HG03039 (cell line): ENCODE measurements around the gene OR52I2.

Experiments
- ATAC-seq: cut with Tn5 transposase; IDR thresholded peaks from one replicate; pipeline ENCODE4 v1.9.1; 2021; ENCODE audit warnings: mild to moderate bottlenecking, moderate library complexity; ENCODE audit not compliant: unreplicated experiment

OR52I2 gene

DNA sequence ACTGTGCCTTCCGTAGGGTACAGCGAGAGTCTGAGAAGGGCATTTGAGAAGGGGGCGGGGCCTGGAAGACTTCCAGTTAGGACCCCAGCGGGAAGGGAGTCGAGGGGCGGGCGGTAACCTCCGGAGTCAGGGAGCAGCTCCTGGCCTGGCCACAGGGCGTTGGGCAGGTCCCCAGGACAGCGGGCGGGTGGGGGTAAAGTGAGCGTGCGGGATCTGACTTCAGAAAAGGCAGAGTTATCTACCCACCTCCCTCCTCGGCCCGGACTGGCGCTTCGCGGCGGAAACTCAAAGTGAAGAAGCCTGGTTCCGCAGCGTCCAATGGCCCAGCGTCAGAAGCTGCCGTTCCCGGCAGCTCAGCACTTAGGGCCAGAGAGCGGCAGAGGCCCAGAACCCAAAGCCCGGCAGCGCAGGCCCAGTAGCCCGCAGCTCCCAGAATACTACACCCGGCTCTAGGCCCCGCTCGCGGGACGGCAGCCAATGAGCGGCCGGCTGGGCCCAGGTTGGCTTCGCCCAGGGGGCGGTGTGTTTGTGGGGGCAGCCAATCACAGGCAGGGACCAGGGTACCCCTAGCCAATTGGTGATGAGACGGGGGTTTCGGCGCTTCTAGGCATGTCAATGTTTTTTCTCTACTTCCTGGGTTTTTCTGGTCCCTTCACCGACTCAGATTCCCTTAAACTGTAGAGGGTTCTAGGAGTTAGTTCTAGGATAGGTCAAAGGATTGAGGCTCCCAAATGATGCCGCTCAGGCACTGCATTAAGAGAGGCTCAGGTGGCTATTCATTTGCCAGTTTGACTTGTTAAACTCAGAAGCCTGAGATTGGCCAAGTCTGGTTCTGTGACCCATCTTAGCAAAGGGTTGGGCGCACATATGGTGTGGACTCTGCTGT lies 26.5 kb downstream of the OR52I2 start, which contains the start of gene TRIM68:
Gene TRIM68, minus strand, starts transcription at position 451 of the 886 bp plus-strand sequence. CDS start 2,727 bp downstream, outside the sequence.
- ATAC-seq = peak; percentile 100

DNA sequence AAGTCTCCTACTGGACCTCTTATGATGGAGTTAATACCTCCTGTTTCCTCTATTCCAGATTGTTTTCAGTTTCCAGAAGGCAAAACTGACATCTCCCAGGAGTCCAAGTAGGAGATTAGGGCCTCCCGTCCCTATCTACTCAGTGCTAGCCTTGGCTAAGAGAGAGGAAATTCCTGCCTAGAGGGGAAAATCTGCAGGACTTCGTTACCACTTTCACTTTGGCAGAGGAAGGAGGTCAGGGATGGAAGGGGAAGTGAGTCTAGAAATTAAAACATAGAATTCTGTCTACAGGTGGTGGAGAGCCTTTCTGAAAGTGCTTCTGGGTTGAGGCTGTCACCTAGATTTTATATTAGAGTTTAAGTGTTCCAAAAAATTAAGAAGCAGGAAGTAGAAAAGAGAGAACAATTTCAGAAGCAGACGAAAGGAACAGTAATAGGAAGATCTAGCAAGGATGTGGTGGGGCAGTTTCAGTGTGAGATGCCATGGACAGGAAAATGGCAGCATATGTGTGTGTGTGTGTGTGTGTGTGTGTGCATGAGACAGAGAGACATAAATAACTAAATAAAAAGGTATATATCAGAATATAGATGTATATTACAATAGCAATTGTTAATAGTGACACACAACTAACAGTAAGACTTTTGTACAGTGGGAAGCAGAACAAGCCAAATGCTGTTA lies 28.9 kb downstream of the OR52I2 start:
- ATAC-seq = no peak

DNA sequence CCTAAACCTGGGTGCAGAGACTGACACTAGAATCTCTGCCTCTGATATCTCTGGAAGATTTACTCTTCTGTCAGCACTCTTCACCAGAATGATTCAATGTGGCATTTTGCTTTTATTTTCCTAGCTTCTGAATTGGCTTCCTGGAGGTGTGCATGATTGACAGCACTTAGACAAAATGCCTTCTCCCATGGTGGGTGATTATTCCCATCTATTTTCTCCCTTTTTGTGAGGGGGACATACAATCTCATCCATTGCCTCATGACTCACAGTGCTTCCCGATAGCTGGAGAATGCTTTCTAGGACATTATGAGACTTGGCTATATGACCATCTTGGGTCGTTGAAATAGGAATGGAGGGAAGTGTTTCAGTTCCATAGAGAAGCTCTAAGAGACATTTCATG lies 30.4 kb downstream of the OR52I2 start:
- ATAC-seq = no peak

DNA sequence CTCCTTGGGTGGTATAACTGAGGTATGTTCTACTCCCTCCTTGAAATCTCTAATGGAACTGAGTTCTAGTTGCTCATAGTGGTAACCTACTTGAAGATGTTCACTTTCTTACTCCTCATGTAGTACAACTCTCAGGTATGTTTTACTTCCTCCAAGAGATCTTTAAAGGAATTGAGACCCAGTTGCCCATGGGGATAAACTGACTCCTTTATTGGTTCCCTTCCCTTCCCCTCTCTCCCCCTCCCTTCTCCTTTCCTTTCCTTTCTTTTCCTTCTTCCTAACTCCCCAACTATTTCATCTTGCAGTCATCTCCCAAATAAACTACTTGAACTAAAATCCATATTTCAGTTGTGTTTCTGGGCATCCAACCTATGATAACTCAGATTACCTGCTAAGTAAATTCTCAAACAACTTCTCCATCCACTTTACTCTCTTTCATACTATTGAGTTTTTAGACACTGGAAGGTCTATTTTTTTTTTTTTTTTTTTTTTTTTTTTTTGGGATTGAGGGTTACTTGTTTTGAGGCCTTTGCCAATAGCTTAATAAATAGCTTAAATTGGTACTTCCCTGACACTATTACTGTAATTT lies 34.4 kb downstream of the OR52I2 start:
- ATAC-seq = no peak

DNA sequence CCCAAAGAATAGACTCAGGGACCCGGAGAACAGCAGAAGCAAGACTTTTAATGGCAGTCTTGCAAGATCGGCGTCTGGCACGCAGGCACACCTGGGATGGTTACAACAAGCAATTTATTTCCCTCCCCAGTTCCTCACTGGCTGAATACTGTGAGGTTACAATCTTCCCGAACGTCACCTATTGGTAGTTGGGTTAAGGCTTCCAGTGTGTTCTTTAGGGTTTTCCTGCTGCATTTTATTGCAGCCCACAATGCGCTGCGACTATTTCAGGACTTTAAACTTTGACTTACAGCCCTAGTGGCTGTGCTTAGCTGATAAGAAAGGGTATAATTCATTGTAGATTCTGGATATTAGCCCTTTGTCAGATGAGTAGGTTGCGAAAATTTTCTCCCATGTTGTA lies 38.0 kb downstream of the OR52I2 start:
- no peak for ATAC-seq

DNA sequence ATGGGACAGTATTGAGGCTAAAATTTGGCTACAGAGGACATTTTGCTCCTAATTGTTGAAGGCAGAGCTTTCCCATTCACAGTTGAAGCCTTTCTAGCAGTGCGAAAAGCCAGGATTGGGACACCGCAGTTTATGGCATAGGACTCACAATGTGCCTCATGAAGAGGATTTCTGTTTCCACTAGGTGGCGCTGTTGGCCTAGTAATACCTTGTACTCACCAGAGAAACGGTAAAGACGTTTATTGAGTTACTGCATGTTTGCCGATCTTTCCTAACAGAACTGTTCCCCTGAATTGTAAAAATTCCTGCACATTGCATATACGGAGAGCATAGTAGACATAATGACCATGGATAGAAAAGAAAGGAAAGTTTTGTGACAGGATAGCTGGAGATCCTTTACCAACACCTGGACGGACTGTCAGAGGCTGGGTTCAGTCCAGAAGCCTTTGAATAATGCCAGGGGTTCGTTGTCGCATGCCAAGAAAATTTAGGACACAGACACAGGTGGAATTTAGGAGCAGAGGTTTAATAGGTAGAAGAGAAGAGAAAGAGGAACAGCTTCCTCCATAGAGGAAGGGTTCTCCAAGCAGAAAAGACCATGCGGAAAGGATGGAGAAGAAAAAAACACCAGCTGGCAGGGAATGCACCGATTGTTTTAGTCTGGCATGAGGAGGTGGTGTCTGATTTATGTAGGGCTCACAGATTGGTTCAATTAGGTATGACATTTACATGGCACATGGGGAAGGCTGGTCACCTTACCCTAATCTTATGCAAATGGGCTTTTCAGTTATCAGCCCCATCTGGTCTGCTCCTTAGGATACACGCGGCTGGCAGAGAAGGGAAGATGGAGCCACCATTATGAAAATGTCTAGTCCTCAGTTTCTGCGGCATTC lies 44.9 kb downstream of the OR52I2 start:
- no peak for ATAC-seq

DNA sequence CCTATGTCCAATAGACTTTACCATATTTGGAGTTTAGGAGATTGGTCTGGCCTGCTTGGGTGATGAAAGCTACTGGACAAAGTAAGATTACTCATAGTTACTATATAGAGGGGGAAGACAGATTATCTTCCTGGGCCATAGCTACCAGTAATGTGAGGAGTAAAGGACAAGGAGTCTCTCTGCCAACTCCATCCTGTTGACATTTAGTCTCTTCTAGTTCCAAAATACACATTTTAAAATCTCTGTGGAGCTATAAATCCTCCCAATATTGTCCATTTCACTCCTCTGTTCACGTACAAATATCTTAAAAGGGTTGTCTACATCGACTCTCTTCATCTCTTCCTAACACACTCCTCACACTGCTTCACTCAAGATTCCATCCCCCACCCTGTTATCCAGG lies 54.6 kb downstream of the OR52I2 start:
- no peak for ATAC-seq

DNA sequence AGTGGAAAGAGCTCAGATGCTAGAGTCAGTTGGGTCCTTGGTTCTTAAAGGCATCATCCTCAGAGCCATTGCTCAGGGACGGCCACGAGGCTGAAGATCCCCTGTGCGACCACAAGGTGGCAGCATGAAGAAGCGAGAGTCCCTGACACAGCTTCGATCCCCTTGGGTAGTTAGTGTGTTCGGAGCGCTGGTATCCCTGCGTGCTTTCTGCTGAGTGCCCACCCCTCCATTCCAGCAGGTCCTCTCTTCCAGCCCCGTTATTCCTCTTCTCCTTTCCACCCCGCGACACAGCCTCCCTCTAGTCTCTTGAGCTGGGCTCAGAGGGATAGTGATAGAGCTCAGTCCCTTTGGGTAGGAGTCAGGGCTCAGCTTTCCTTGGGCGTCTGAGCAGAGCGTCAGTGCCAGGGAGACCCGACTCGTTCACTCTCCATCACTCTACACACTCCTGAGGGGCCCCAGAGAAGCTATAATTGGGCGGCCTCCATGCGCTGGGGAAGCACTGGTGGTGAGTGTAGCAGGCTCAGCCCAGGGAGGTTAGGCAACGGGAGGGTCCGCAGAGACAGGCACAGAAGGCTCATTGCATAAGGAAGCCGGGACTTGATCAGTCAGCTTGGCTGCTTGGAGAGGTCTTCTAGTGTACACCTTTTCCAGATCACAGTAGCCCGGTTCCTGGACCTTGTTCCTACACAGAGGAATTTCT lies 55.6 kb downstream of the OR52I2 start, which contains the start of gene OR51D1:
Gene OR51D1, plus strand, starts transcription at position 516 of the 700 bp plus-strand sequence. CDS start 2,314 bp downstream, outside the sequence.
- peak; percentile 87 for ATAC-seq

DNA sequence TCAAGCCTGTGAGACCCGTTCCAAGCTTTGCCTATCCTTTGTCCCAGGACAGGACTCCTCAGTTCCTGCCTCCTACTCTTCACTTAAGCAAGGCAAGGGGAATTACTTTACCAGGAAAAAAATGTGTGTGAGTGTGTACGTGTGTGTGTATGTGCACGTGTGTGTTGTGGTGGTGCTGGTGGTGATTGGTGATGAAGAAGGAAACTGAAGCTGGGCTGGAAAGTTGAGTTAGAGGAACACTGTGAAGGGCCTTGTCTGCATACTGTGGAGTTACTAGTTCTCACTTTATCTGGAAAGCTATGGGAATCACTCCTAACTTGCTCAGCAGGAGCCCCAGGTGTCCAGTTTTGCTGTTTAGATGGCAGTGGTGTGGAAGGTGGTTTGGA lies 56.1 kb downstream of the OR52I2 start:
- no peak for ATAC-seq

DNA sequence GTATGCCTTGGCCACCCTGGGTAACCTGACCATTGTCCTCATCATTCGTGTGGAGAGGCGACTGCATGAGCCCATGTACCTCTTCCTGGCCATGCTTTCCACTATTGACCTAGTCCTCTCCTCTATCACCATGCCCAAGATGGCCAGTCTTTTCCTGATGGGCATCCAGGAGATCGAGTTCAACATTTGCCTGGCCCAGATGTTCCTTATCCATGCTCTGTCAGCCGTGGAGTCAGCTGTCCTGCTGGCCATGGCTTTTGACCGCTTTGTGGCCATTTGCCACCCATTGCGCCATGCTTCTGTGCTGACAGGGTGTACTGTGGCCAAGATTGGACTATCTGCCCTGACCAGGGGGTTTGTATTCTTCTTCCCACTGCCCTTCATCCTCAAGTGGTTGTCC lies 58.4 kb downstream of the OR52I2 start:
- no peak for ATAC-seq

DNA sequence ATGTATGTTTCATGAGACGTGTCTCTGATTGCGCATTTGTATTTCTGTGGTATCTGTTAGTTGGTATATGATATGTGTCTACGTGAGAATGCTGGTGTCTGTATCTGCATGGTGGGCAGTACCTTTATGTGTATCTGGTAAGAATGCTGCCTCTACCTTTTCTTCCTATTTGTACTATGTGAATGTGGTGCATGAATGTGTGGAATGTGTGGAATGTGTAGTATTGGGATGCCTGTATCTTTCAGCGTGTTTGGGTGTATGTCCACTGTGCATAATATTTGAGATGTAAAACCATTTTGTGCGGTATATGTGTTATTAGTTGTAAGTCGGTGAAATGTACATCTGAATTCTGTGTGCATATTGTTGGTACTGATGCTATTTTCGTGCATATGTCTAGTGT lies 60.0 kb downstream of the OR52I2 start:
- no peak for ATAC-seq

DNA sequence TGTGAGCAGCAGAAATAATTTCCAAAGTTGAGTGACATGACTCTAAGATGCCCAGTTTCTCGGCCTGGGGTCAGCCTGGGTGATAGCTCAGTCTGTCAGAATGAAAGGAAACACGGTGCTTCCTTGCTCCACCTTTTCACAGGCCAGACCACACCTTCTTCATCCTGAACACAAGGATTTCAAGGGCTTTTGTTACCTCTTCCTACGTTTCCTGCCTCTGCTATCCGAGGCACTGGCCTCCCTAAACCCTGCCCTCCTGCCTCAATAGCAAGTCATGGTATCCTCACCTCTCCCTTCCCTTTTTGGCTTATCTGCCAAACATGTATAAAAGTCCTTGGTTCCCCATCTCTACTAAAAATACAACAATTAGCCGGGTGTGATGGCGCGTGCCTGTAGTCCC lies 60.5 kb downstream of the OR52I2 start:
- ATAC-seq = no peak
